ENCODE measurements around the gene RXFP4. TPM values are rescaled to one million over a fixed set of nuclear protein-coding genes. Genes with fewer than 3 reads are reported as not detected.

RXFP4 gene
- total and polyA plus RNA-seq, 2 donors (not counting 1 experiment from before 2014, with no cell fraction given): 0.12 TPM; not detected in 1

DNA sequence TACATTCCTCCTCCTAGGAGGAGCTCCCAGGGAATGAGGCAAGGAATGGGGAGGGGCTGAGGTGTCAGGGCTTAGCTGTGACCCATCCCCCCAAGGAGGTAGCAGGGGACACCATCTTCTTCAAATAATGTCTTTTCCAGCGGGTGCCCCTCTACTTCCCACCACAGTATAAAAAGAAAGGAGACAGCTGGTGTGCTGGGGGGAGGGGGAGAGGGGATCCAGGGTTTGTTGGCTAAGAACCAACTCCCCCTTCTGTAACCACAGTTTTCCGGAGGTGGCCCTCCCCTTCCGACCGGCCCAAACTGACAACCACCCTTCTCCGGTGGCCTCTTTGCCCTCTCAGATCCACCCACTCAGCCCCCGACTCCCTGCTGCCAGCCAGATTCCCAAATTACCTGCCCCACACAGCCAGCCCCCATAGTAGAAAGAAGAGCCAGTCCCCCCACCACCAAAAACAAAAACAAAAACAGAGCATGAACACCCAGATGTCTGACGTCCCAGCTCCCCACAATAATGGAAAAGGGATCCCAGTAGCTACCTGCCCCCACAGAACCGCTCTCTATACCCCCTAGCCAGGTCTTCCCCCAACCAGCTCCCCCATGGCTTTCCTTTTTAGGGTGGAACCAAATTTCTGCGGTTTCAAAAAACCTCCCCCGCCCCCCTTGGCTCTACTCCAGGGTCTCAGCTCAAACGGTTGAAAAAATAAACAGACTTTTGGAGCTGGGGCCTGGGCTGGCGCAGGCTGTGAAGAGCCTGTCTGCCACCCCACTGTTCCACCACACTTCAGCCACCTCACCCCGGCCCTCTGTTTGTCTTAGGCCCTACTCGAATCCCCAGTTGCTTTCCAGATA, 34.8 kb downstream of the RXFP4 start:
- ChIA-PET CTCF (interaction anchor here (1.4 to 12.2 kb wide), 10 partner anchors 9 to 42 kb away, joined by 5 to 206 read pairs (median 10); partner anchors contain the start of genes KHDC4 and RXFP4), POLR2A (interaction anchor here (0.6 to 4.4 kb wide), 8 partner anchors 9 to 42 kb away, joined by 3 to 61 read pairs (median 10); partner anchors contain the start of genes KHDC4 and RXFP4)
- Histone ChIP-seq H3K79me2 (ENCODE audit: control insufficient read depth, insufficient read depth, low read length) (peaks cover 98% of the 10 kb centered on the region), H2AFZ (ENCODE audit: insufficient read depth, low read depth, low read length, poor library complexity, severe bottlenecking) (peak overlapping the region; percentile 4), H3K27me3 (replicated peaks in 1 of 4; ENCODE audit: control extremely low read depth in 1 of 4, control insufficient read depth in 3 of 4, insufficient read depth in 4 of 4, low read length in 3 of 4) (no peaks in the 10 kb centered on the region), H3K9me3 (ENCODE audit: control extremely low read depth in 1 of 3, control insufficient read depth in 2 of 3, insufficient read depth in 1 of 3, low read length in 2 of 3) (no peaks in the 10 kb centered on the region), H3K4me1 (ENCODE audit: control insufficient read depth in 2 of 2, insufficient read depth in 2 of 2, low read length in 2 of 2) (peaks cover 62 to 72% of the 10 kb centered on the region in 2 donors), H3K27ac (ENCODE audit: low read length in 2 of 2) (peak overlapping the region; percentile 70 to 91), H3K36me3 (replicated peaks in 1 of 2; ENCODE audit: control extremely low read depth in 1 of 2, control insufficient read depth in 1 of 2, extremely low read depth in 1 of 2, insufficient read depth in 2 of 2, low read length in 1 of 2) (peaks cover 4 to 25% of the 10 kb centered on the region in 2 experiments), H4K20me1 (ENCODE audit: control insufficient read depth, insufficient read depth, low read length, poor library complexity, severe bottlenecking) (peaks cover 67% of the 10 kb centered on the region), H3K9ac (ENCODE audit: low read length) (peak overlapping the region; percentile 89), H3K4me2 (replicated peaks; ENCODE audit: low read depth, low read length, poor library complexity, severe bottlenecking) (peak overlapping the region; percentile 93), H3K4me3 (ENCODE audit: control extremely low read depth in 1 of 5, extremely low read depth in 1 of 5, insufficient read depth in 1 of 5, low read depth in 2 of 5, low read length in 4 of 5) (peak overlapping the region; percentile 71 to 93 (median 81))
- Mint-ChIP-seq H3K27me3 (no peaks in the 10 kb centered on the region), H3K4me1 (peaks cover 80% of the 10 kb centered on the region), H3K9me3 (ENCODE audit: insufficient read depth) (no peaks in the 10 kb centered on the region), H3K4me3 (peak overlapping the region; percentile 95), H3K27ac (peak overlapping the region; percentile 94)
- DNase-seq (peak; percentile 42), ATAC-seq (ENCODE audit: low read depth) (no peak)
- WGBS (ENCODE audit: insufficient coverage): 0% methylated on average over 12 of the region's 14 CpGs
- TF ChIP-seq, protein P1, sequence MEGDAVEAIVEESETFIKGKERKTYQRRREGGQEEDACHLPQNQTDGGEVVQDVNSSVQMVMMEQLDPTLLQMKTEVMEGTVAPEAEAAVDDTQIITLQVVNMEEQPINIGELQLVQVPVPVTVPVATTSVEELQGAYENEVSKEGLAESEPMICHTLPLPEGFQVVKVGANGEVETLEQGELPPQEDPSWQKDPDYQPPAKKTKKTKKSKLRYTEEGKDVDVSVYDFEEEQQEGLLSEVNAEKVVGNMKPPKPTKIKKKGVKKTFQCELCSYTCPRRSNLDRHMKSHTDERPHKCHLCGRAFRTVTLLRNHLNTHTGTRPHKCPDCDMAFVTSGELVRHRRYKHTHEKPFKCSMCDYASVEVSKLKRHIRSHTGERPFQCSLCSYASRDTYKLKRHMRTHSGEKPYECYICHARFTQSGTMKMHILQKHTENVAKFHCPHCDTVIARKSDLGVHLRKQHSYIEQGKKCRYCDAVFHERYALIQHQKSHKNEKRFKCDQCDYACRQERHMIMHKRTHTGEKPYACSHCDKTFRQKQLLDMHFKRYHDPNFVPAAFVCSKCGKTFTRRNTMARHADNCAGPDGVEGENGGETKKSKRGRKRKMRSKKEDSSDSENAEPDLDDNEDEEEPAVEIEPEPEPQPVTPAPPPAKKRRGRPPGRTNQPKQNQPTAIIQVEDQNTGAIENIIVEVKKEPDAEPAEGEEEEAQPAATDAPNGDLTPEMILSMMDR (IDR thresholded peaks at IDR 0.05): no peak
- no peak for TF ChIP-seq EZH2 (IDR thresholded peaks at IDR 0.05; ENCODE audit: borderline replicate concordance, insufficient read depth, low read depth, low read length, poor library complexity, severe bottlenecking)
- intact Hi-C loops (cut with micrococcal nuclease): loop anchor here (5.0 kb wide), 1 partner anchor 229 kb away; no protein-coding TSS in a partner anchor

All from B cell (primary cell).